Neural progenitor cell (in vitro differentiated cells): ENCODE measurements around the gene TTC9. TPM values are rescaled to one million over a fixed set of nuclear protein-coding genes. Genes with fewer than 3 reads are reported as not detected.

ENCODE experiments used
- DNase-seq: peaks from one replicate; pipeline ENCODE4 v3.0.0-alpha.2; 2016; ENCODE audit warnings: low spot score
- H2AFZ ChIP-seq: fragments of 200-600 bp; sonication (generic); replicated peaks from 2 replicates; pipeline ENCODE4 v1.6.1; 2016; ENCODE audit warnings: antibody characterized with exemption
- H3F3A ChIP-seq: fragments of 200-600 bp; sonication (generic); 2 replicates; pipeline ENCODE4 v1.6.1; 2016; ENCODE audit warnings: antibody characterized with exemption, low read depth
- H3K27ac ChIP-seq: fragments of 200-600 bp; sonication (generic); 2 replicates; pipeline ENCODE4 v1.5.1; 2016; ENCODE audit warnings: mild to moderate bottlenecking
- H3K27me3 ChIP-seq: fragments of 200-600 bp; sonication (generic); 2 replicates; pipeline ENCODE4 v1.6.1; 2016; ENCODE audit warnings: mild to moderate bottlenecking, moderate library complexity
- H3K36me3 ChIP-seq: fragments of 200-600 bp; sonication (generic); 2 replicates; pipeline ENCODE4 v1.5.1; 2016
- H3K4me1 ChIP-seq: fragments of 200-600 bp; sonication (generic); 2 replicates; pipeline ENCODE4 v1.6.1; 2016; ENCODE audit warnings: mixed run types
- H3K4me2 ChIP-seq: fragments of 200-600 bp; sonication (generic); 2 replicates; pipeline ENCODE4 v1.6.1; 2016
- H3K4me3 ChIP-seq: fragments of 200-600 bp; sonication (generic); 2 replicates; pipeline ENCODE4 v1.5.1; 2016
- H3K79me2 ChIP-seq: fragments of 200-600 bp; sonication (generic); 2 replicates; pipeline ENCODE4 v1.6.1; 2016; ENCODE audit warnings: low read depth
- H3K9ac ChIP-seq: fragments of 200-600 bp; sonication (generic); 2 replicates; pipeline ENCODE4 v1.6.1; 2016
- H3K9me3 ChIP-seq: fragments of 200-600 bp; sonication (generic); 2 replicates; pipeline ENCODE4 v1.5.1; 2016; ENCODE audit warnings: low read depth
- H4K20me1 ChIP-seq: fragments of 200-600 bp; sonication (generic); 2 replicates; pipeline ENCODE4 v1.6.1; 2016; ENCODE audit warnings: low read depth
- H3K27ac Mint-ChIP-seq: 3 replicates; pipeline ENCODE4 v1.8.0; 2021; ENCODE audit warnings: mixed read lengths
- H3K27me3 Mint-ChIP-seq: 2 replicates; pipeline ENCODE4 v1.8.0; 2022; ENCODE audit warnings: low read depth, mild to moderate bottlenecking, inconsistent platforms, moderate library complexity, mixed read lengths; ENCODE audit not compliant: insufficient read depth
- H3K36me3 Mint-ChIP-seq: 3 replicates; pipeline ENCODE4 v1.8.0; 2021; ENCODE audit warnings: mixed read lengths
- H3K4me1 Mint-ChIP-seq: 3 replicates; pipeline ENCODE4 v1.8.0; 2021; ENCODE audit warnings: mixed read lengths
- H3K4me3 Mint-ChIP-seq: 3 replicates; pipeline ENCODE4 v1.8.0; 2021; ENCODE audit warnings: mild to moderate bottlenecking, moderate library complexity, mixed read lengths
- H3K9me3 Mint-ChIP-seq: 3 replicates; pipeline ENCODE4 v1.8.0; 2020; ENCODE audit warnings: mixed read lengths
- EZH2 ChIP-seq: fragments of 200-600 bp; sonication (generic); IDR thresholded peaks from 2 replicates; pipeline ENCODE4 v1.6.1; 2017; ENCODE audit warnings: antibody characterized with exemption, mild to moderate bottlenecking, moderate library complexity
- EZH2phosphoT487 ChIP-seq: fragments of 200-600 bp; sonication (generic); IDR thresholded peaks from 2 replicates; pipeline ENCODE4 v1.6.1; 2017; ENCODE audit warnings: antibody characterized with exemption
- total RNA-seq: library from RNA; depleted of rRNA; stranded (reverse); fragments of >200 nt; gene quantifications from 2 replicates; pipeline ENCODE4 v1.2.3, GENCODE V29; 2015; ENCODE audit warnings: low replicate concordance
- TF ChIP-seq, protein P1 (sequence below): fragments of 200-600 bp; sonication (generic); IDR thresholded peaks from 2 replicates; pipeline ENCODE4 v1.5.1; 2017; ENCODE audit warnings: antibody characterized with exemption, mild to moderate bottlenecking

Gene TTC9
- total RNA-seq, 1 donor from 2014 or later: 3.5 TPM

DNA sequence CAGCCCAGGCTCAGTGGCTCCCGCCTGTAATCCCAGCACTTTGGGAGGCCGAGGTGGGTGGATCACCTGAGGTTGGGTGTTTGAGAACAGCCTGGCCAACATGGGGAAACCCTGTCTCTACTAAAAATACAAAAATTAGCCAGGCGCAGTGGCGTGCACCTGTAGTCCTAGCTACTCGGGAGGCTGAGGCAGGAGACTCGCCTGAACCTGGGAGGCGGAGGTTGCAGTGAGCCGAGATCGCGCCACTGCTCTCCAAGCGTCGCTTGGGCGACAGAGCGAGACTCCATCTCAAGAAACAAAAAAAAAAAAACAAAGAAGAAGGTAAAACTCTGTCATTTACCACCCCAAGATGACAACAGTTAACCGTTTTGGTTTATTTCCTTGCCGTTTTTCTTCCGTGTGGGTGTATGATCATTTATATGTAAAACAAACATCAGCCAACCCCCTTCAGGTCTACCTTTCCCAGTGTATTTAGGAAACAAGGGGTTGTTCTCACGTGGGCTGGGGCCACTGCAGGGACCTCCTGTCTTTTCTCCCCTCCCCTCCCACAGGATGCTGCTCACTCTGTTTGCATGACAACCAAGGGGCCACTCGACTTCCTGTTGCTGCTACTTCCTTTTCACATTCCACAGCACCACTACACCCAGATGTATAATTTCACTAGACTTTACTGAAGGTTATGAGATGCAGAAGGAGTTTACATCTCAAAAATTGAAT is 13.6 kb downstream of the TTC9 start:
- Histone ChIP-seq H3K4me3 (no peak overlapping the region), H3K27me3 (no peaks in the 10 kb centered on the region), H3K79me2 (no peaks in the 10 kb centered on the region), H2AFZ (no peak overlapping the region), H3K9ac (no peak overlapping the region), H4K20me1 (no peaks in the 10 kb centered on the region), H3F3A (peaks cover 6% of the 10 kb centered on the region), H3K4me2 (no peak overlapping the region), H3K27ac (no peak overlapping the region), H3K36me3 (no peaks in the 10 kb centered on the region), H3K9me3 (no peaks in the 10 kb centered on the region), H3K4me1 (peaks cover 5% of the 10 kb centered on the region)
- peaks cover 24% of the 10 kb centered on the region for H3K36me3 Mint-ChIP-seq
- TF ChIP-seq EZH2phosphoT487: no peak
- TF ChIP-seq, protein P1, sequence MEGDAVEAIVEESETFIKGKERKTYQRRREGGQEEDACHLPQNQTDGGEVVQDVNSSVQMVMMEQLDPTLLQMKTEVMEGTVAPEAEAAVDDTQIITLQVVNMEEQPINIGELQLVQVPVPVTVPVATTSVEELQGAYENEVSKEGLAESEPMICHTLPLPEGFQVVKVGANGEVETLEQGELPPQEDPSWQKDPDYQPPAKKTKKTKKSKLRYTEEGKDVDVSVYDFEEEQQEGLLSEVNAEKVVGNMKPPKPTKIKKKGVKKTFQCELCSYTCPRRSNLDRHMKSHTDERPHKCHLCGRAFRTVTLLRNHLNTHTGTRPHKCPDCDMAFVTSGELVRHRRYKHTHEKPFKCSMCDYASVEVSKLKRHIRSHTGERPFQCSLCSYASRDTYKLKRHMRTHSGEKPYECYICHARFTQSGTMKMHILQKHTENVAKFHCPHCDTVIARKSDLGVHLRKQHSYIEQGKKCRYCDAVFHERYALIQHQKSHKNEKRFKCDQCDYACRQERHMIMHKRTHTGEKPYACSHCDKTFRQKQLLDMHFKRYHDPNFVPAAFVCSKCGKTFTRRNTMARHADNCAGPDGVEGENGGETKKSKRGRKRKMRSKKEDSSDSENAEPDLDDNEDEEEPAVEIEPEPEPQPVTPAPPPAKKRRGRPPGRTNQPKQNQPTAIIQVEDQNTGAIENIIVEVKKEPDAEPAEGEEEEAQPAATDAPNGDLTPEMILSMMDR: no peak
- TF ChIP-seq EZH2: no peak
- H3K4me3 Mint-ChIP-seq: no peak overlapping the region
- no peaks in the 10 kb centered on the region for H3K9me3 Mint-ChIP-seq
- peaks cover 29% of the 10 kb centered on the region for H3K4me1 Mint-ChIP-seq
- H3K27me3 Mint-ChIP-seq: no peaks in the 10 kb centered on the region
- H3K27ac Mint-ChIP-seq: no peak overlapping the region
- DNase-seq: no peak

DNA sequence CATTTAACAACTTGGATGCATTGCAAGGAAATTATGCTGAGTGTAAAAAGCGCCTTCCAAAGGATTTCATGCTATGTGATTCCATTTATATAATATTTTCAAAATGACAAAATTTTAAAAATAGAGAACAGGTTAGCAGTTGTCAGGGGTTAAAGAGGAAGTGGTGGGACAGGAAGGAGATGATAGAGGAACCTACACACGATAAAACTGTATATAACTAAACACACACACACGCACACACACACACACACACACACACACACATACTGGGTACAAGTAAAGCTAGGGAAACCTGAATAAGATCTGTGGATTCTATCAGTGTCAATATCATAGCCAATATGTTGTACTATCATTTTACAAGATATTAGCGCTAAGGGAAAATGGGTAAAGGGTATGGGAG is 17.2 kb downstream of the TTC9 start:
- Histone ChIP-seq H3K4me3 (no peak overlapping the region), H3K4me2 (no peak overlapping the region), H3K79me2 (no peaks in the 10 kb centered on the region), H3K9ac (no peak overlapping the region), H3F3A (no peaks in the 10 kb centered on the region), H2AFZ (no peak overlapping the region), H3K4me1 (peaks cover 7% of the 10 kb centered on the region), H3K9me3 (no peaks in the 10 kb centered on the region), H3K36me3 (no peaks in the 10 kb centered on the region), H3K27me3 (no peaks in the 10 kb centered on the region), H3K27ac (no peak overlapping the region), H4K20me1 (no peaks in the 10 kb centered on the region)
- no peak overlapping the region for H3K4me3 Mint-ChIP-seq
- peaks cover 27% of the 10 kb centered on the region for H3K4me1 Mint-ChIP-seq
- no peaks in the 10 kb centered on the region for H3K9me3 Mint-ChIP-seq
- DNase-seq: no peak
- no peak overlapping the region for H3K27ac Mint-ChIP-seq
- H3K27me3 Mint-ChIP-seq: no peaks in the 10 kb centered on the region
- H3K36me3 Mint-ChIP-seq: peaks cover 25% of the 10 kb centered on the region
- TF ChIP-seq, protein P1: no peak
- TF ChIP-seq EZH2 (no peak), EZH2phosphoT487 (no peak)

DNA sequence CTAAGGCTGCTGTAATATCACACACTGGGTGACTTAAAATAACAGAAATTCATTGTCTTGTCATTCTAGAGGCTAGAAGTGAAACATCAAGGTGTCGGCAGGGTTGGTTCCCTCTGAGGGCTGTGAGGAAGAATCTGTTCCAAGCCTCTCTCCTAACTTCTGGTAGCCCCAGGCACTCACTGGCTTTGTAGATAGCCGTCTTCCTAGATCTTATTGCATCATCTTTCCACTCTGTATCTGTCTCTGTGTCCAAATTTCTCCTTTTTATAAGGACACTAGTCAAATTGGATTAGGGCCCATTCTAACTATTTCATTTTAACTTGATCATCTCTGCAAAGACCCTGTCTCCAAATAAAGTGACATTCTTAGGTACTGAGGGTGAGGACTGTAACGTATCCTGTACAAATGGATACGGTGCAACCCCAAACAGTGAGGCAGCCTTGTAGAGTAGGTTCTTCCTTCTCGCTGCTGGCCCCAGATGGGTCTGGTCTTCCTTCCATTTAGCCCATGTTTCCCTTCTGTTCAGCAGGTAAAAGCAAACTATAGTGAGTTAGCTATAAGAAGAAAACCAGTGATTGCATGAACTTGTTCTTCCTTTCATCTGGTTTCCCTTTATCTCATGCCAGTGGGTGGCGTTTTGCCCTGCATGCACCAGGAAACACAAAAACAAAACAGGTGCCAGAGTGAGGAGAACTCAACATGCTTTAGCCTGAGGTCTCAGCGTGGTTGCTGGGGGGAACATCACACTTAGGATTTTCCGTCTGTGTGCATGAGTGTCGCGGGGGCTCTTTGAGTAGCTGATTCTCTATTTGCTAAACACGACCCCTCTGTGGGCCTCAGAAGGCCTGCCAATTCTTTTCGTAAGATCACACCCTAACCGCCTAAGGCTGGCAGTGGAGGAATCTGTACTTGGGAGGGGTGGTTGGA is 19.5 kb downstream of the TTC9 start:
- Histone ChIP-seq H3K36me3 (no peaks in the 10 kb centered on the region), H3K4me2 (no peak overlapping the region), H3K4me1 (peaks cover 16% of the 10 kb centered on the region), H4K20me1 (no peaks in the 10 kb centered on the region), H2AFZ (no peak overlapping the region), H3K4me3 (no peak overlapping the region), H3K27ac (no peak overlapping the region), H3K27me3 (no peaks in the 10 kb centered on the region), H3K9me3 (no peaks in the 10 kb centered on the region), H3K9ac (no peak overlapping the region), H3F3A (no peaks in the 10 kb centered on the region), H3K79me2 (no peaks in the 10 kb centered on the region)
- DNase-seq: no peak
- H3K4me1 Mint-ChIP-seq: peaks cover 25% of the 10 kb centered on the region
- no peaks in the 10 kb centered on the region for H3K27me3 Mint-ChIP-seq
- H3K4me3 Mint-ChIP-seq: no peak overlapping the region
- H3K36me3 Mint-ChIP-seq: peaks cover 21% of the 10 kb centered on the region
- H3K9me3 Mint-ChIP-seq: no peaks in the 10 kb centered on the region
- TF ChIP-seq EZH2phosphoT487 (no peak), EZH2 (no peak)
- TF ChIP-seq, protein P1: no peak
- H3K27ac Mint-ChIP-seq: peak overlapping the region; percentile 54
